GM13977 (cell line): ENCODE results near the gene SLC25A45.

Source experiments
- DNase-seq: peaks from one replicate; pipeline ENCODE4 v3.0.0; 2012; ENCODE audit warnings: low spot score
- CTCF ChIP-seq: IDR thresholded peaks from 2 replicates; pipeline ENCODE4 v1.5.1; 2012; ENCODE audit warnings: mild to moderate bottlenecking, control low read depth; ENCODE audit not compliant: insufficient read depth; ENCODE audit errors: extremely low read depth, missing control alignments
- in situ Hi-C: fragments of 300-500 bp; cut with MboI; formaldehyde crosslinking; loops from one replicate; pipeline ENCODE4 v1.12.0; 2022; ENCODE audit warnings: low sequenced_read_pairs, low pct_unique_long_range_greater_than_20kb, mixed read lengths, inconsistent platforms; ENCODE audit not compliant: unreplicated experiment

The SLC25A45 gene

GRCh38 chr11:65392186-65392829 is 9.9 kb upstream of the SLC25A45 start:
- no peak for DNase-seq
- in situ Hi-C loops, result no loop called here
- TF ChIP-seq CTCF, result no peak

- in situ Hi-C loops, result no loop called here
- no peak for TF ChIP-seq CTCF
- no peak for DNase-seq
Measured at GRCh38 chr11:65390996-65391395, 8.6 kb upstream of the SLC25A45 start.

- in situ Hi-C loops, result no loop called here
- no peak for DNase-seq
Measured at GRCh38 chr11:65390099-65390941, 7.9 kb upstream of the SLC25A45 start.

GRCh38 chr11:65389294-65389980 is 7.0 kb upstream of the SLC25A45 start:
- TF ChIP-seq CTCF, result no peak
- DNase-seq, result no peak
- in situ Hi-C loops, result no loop called here

More at GRCh38 chr11:65390099-65390941, 7.9 kb upstream of the SLC25A45 start:
- TF ChIP-seq CTCF, result no peak

GRCh38 chr11:65388731-65389130 is 6.3 kb upstream of the SLC25A45 start:
- no peak for TF ChIP-seq CTCF
- in situ Hi-C loops, result no loop called here
- no peak for DNase-seq

GRCh38 chr11:65386307-65387140 is 4.1 kb upstream of the SLC25A45 start, which contains the start of gene FRMD8:
Gene FRMD8, plus strand, starts transcription at chr11:65386637. Its CDS starts 400 bp downstream, at chr11:65387037.
- DNase-seq, result peak; percentile 95
- in situ Hi-C loops, result no loop called here
- TF ChIP-seq CTCF, result no peak
